Activated CD4-positive, alpha-beta T cell treated with anti-CD3 and anti-CD28 coated beads, Interleukin-2, amount 10 ng/mL, durations not matched to agents 7 days and 5 days (primary cell): ENCODE measurements around the gene FKBP1B. TPM values are rescaled to one million over a fixed set of nuclear protein-coding genes. Genes with fewer than 3 reads are reported as not detected.

ENCODE experiments used
- CTCF ChIA-PET: fragments of 350-600 bp; sonication (Branson Sonifier 250); formaldehyde crosslinking; loops from one replicate; lab custom pipeline; 2021; ENCODE audit warnings: antibody characterized with exemption; lab: Charles Lee
- POLR2A ChIA-PET: fragments of 350-600 bp; sonication (Branson Sonifier 250); formaldehyde crosslinking; loops from one replicate; lab custom pipeline; 2021; ENCODE audit warnings: antibody characterized with exemption; lab: Charles Lee
- DNase-seq: peaks from one replicate; pipeline ENCODE4 v3.0.0-alpha.2; 2020
- H3K27ac Mint-ChIP-seq: one replicate; pipeline ENCODE4 v1.8.0; 2021; ENCODE audit warnings: mild to moderate bottlenecking, moderate library complexity, mixed read lengths
- H3K27me3 Mint-ChIP-seq: one replicate; pipeline ENCODE4 v1.8.0; 2021; ENCODE audit warnings: mixed read lengths
- H3K36me3 Mint-ChIP-seq: one replicate; pipeline ENCODE4 v1.8.0; 2021; ENCODE audit warnings: low read depth, mixed read lengths
- H3K4me1 Mint-ChIP-seq: one replicate; pipeline ENCODE4 v1.8.0; 2021; ENCODE audit warnings: mixed read lengths
- H3K4me3 Mint-ChIP-seq: one replicate; pipeline ENCODE4 v1.8.0; 2021; ENCODE audit warnings: mild to moderate bottlenecking, moderate library complexity, mixed read lengths
- H3K9me3 Mint-ChIP-seq: one replicate; pipeline ENCODE4 v1.8.0; 2021; ENCODE audit warnings: mixed read lengths
- total RNA-seq, 2 experiments: library from RNA; stranded (reverse); gene quantifications; one replicate each; pipeline ENCODE4 v1.2.3, GENCODE V29; 2021

FKBP1B gene
- total RNA-seq, 2 experiments from 2014 or later = 1.0 to 1.9 TPM

DNA sequence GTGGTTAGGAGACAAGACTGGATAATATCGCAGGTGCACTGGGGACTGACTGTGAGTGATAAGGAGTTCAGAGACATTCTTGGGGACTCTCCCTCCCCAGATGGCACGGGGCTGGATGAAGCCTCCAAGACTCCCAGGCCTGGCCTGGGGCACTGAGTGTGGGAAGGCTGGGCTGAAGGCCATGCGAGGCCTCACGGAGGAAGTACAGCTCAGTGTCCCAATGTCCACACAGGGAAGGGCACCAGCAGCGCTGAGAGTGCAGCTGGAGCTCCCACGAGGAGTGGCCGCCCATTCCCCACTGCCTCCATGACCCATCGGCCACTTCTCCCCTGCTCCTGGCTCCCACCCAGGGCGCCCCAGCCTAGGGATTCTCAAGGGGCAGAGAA, 33.2 kb upstream of the FKBP1B start:
- H3K4me1 Mint-ChIP-seq = peaks cover under 1% of the 10 kb centered on the region
- peaks cover 13% of the 10 kb centered on the region for H3K27me3 Mint-ChIP-seq
- H3K27ac Mint-ChIP-seq = no peak overlapping the region
- no peak overlapping the region for H3K4me3 Mint-ChIP-seq
- ChIA-PET CTCF (interaction anchor here (0.6 kb wide), 1 partner anchor 301 kb away, joined by 4 read pairs; no protein-coding TSS in a partner anchor), POLR2A (no interaction called here)
- DNase-seq = no peak
- no peaks in the 10 kb centered on the region for H3K36me3 Mint-ChIP-seq
- H3K9me3 Mint-ChIP-seq = no peaks in the 10 kb centered on the region

DNA sequence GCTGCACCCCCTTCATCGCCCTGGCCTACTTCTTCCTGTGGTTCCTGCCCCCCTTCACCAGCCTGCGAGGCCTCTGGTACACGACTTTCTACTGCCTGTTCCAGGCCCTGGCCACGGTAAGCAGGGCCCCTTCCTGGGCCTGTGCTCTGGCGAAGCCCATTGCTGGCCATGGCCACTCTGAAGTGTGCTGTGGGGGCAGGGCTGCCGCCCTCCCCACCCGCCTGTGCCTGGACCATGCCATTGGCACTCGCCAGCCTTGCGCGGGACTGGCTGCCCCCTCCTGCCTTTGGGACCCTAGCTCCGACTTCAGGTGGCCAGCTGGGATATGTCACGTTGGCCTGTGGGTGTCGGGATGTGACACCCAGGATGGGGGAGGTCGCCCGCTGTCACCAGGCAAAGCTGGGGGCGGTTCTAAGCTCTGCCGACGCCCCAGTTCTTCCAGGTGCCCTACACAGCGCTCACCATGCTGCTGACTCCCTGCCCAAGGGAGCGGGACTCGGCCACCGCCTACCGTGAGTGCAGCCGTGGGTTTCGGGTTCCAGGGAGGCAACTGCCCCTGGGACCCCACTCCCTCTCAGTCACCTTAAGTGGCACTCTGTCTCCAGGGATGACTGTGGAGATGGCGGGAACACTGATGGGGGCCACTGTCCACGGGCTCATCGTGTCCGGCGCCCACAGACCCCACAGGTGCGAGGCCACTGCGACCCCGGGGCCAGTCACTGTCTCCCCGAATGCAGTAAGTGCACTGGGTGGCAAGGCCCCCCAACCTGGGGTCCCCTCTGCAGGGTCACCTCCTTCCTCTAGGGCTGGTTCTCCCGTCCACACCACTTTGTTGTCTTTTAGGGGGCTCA, 32.5 kb upstream of the FKBP1B start:
- H3K27me3 Mint-ChIP-seq = peaks cover 7% of the 10 kb centered on the region
- ChIA-PET CTCF (interaction anchor here (0.6 kb wide), 1 partner anchor 24 kb away, joined by 3 read pairs; no protein-coding TSS in a partner anchor), POLR2A (no interaction called here)
- no peaks in the 10 kb centered on the region for H3K9me3 Mint-ChIP-seq
- H3K27ac Mint-ChIP-seq = no peak overlapping the region
- DNase-seq = no peak
- no peaks in the 10 kb centered on the region for H3K4me1 Mint-ChIP-seq
- no peaks in the 10 kb centered on the region for H3K36me3 Mint-ChIP-seq
- no peak overlapping the region for H3K4me3 Mint-ChIP-seq

DNA sequence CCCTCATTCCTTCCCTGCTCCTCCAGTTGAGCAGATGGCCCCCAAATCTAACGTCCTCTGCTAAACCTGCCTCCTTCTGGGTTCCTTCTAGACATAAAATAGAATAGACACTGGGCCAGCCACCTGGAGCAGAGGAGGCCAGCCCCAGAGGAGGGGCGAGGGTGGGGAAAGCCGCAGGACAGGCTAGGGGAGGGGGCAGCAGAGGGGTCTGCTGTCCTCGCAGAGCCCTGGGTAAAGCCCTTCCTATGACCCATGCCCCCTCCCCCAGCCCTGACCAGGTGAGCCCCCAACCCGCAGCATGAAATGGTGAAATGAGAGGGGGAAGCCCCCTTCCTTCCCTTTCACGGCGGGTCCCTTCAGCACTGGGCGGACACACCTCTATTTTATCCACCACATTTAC, 31.8 kb upstream of the FKBP1B start:
- ChIA-PET CTCF (no interaction called here), POLR2A (no interaction called here)
- Mint-ChIP-seq H3K27me3 (peaks cover 2% of the 10 kb centered on the region), H3K4me3 (no peak overlapping the region), H3K4me1 (no peaks in the 10 kb centered on the region), H3K36me3 (no peaks in the 10 kb centered on the region), H3K9me3 (no peaks in the 10 kb centered on the region), H3K27ac (no peak overlapping the region)
- no peak for DNase-seq

DNA sequence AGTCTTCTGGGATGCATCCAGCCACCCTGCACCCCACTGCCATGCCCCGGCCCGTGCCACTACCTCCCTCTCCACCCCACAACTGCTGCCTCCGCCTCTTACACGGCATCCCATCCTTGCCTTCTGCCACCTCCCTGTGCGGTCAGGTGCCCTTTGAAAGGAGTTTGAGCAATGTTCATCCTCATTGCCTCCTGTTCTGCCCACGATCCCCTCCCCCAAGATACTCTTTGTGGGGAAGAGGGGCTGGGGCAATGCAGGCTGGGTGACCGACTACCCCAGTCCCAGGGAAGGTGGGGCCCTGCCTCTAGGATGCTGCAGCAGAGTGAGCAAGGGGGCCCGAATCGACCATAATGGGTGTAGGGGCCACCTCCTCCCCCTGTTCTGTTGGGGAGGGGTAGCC, 31.3 kb upstream of the FKBP1B start:
- no peak for DNase-seq
- Mint-ChIP-seq H3K36me3 (no peaks in the 10 kb centered on the region), H3K9me3 (no peaks in the 10 kb centered on the region), H3K27ac (no peak overlapping the region), H3K4me1 (no peaks in the 10 kb centered on the region), H3K27me3 (no peaks in the 10 kb centered on the region), H3K4me3 (no peak overlapping the region)
- POLR2A ChIA-PET = no interaction called here
- CTCF ChIA-PET = no interaction called here

DNA sequence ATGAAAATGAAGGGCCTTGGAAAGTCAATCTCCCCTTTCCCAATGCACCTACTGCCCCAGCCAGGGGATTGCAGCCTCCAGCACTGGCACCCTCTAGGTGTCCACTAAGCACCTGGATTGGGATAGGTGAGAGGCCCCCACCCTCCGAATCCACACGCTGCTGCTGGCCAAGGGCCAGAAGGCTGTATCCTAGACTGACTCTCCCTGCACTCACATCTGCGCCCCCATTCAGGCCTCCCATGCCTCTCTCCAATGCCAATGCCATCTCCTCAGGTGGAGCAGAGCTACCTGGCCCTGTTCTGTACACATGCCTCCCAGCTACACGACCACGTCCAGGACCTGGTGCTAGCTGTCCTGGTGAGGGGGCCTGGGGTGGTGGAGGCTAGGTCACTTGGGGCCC, 29.8 kb upstream of the FKBP1B start:
- DNase-seq = no peak
- Mint-ChIP-seq H3K4me3 (no peak overlapping the region), H3K9me3 (no peaks in the 10 kb centered on the region), H3K36me3 (no peaks in the 10 kb centered on the region), H3K27me3 (no peaks in the 10 kb centered on the region), H3K4me1 (no peaks in the 10 kb centered on the region), H3K27ac (no peak overlapping the region)
- CTCF ChIA-PET = interaction anchor here (0.6 to 1.4 kb wide), 2 partner anchors 10 to 32 kb away, joined by 3 read pairs; no protein-coding TSS in a partner anchor
- POLR2A ChIA-PET = no interaction called here

DNA sequence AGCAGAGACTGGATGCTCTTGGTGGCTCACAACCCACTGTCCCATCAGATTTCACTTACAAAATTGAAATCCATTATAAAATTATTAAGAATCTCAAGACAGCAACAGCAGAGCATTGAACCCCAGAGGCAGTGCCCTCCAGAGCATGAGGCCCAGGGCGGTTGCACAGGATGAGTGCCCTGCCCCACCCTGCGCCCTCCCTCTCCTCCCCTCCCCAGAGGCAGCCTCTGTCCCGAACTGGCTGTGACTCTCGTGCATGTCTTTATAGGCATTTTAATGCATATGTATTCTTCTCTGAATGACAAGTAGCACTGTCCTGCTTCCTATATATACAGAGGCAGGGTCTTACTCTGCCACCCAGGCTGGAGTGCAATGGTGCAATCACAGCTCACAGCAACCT, 29.3 kb upstream of the FKBP1B start:
- POLR2A ChIA-PET = no interaction called here
- Mint-ChIP-seq H3K4me3 (no peak overlapping the region), H3K36me3 (no peaks in the 10 kb centered on the region), H3K27me3 (no peaks in the 10 kb centered on the region), H3K9me3 (no peaks in the 10 kb centered on the region), H3K27ac (peak overlapping the region; percentile 5), H3K4me1 (no peaks in the 10 kb centered on the region)
- no peak for DNase-seq
- CTCF ChIA-PET = interaction anchor here (1.4 kb wide), 1 partner anchor 9 kb away, joined by 3 read pairs; no protein-coding TSS in a partner anchor

DNA sequence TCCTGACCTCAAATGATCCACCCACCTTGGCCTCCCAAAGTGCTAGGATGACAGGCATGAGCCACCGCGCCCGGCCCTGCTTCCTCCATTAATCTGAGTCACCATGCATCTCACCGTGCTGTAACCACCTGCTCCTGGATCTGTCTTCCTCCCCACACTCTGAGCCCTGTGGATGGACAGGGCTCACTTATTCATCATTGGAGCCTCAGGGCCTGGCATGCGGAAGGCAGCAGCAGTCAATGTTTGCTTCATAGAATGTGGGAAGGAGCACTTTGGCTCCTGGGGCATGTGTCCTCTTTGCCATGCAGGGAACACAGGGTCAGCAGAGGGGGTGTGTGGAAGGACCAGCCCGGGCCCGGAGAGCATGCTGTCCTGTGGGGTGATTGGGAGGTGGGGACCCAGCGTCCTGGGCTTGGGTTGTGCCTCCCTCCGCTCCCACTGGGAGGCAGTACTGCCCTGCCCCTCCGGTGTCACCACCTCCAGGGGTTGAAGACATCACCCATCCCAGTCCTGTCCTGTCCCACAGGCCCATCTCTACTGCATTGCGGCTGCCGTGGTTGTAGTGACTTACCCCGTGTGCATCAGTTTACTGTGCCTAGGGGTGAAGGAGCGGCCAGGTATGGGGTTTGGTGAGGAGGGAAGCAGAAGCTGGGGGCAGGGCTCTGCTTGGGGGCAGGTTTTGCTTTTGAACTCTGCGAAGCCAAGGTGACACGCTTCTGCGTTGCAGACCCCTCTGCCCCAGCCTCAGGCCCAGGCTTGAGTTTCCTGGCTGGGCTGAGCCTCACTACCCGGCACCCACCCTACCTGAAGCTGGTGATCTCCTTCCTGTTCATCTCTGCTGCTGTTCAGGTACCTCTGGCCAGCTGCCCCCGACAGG, 28.2 kb upstream of the FKBP1B start:
- ChIA-PET POLR2A (no interaction called here), CTCF (interaction anchor here (0.6 to 1.3 kb wide), 4 partner anchors 10 to 576 kb away, joined by 3 to 4 read pairs (median 4); partner anchors contain the start of gene ATAD2B)
- Mint-ChIP-seq H3K9me3 (no peaks in the 10 kb centered on the region), H3K4me3 (no peak overlapping the region), H3K27me3 (no peaks in the 10 kb centered on the region), H3K27ac (peak overlapping the region; percentile 9), H3K36me3 (peaks cover 2% of the 10 kb centered on the region), H3K4me1 (no peaks in the 10 kb centered on the region)
- peak; percentile 21 for DNase-seq

DNA sequence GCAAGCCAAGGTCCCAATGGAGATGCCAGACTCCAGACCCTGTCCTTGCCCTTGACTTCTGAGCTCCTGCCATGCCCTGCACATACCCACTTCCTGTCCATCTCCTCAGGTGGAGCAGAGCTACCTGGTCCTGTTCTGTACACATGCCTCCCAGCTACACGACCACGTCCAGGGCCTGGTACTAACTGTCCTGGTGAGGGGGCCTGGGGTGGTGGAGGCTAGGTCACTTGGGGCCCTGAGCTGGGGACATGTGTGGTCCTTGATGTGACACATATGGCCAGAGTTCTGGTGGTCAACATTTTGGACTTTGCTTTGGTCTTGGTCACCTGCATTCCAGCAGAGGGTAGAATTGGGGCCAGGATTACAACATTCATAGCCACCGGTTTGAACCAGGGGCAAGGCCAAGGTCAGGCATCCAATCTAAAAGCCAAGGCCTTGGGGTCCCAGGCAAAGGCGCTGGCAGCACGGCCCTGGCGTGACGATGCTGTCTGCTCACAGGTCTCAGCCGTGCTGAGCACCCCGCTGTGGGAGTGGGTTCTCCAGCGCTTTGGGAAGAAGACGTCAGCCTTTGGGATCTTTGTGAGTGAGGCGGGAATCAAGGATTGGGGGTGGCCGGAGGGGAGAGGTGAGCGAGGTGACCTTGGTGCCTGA, 27.1 kb upstream of the FKBP1B start:
- Mint-ChIP-seq H3K27me3 (no peaks in the 10 kb centered on the region), H3K27ac (no peak overlapping the region), H3K36me3 (peaks cover 4% of the 10 kb centered on the region), H3K4me3 (no peak overlapping the region), H3K4me1 (no peaks in the 10 kb centered on the region), H3K9me3 (no peaks in the 10 kb centered on the region)
- no peak for DNase-seq
- ChIA-PET POLR2A (no interaction called here), CTCF (interaction anchor here (1.0 to 1.3 kb wide), 3 partner anchors 11 to 96 kb away, joined by 3 to 4 read pairs (median 3); partner anchors contain the start of gene ATAD2B)

DNA sequence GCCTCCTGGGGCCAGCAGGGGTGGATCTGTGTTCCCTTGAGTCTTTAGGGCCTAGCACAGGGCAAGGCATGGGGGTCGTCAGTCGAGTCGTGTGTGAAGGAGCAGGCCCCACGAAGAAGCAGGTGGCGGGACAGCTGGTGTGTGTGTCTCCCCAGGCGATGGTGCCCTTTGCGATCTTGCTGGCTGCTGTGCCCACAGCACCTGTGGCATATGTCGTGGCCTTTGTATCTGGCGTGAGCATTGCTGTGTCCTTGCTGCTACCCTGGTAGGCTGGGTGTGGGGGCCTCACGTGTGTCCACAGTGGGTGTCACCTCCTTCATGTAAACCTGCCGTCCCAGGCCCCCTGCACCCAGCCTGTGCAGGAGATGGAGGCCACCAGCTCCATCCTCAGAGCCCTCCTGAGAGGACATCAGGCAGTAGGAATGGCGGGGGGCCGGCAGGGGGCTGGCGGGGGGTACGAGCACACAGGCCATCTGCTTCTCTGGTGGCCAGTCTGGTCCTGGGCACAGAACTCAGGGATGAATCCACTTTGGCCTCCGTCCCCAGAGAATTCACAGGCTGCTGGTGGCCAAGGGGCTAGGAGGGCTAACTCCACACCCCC, 26.5 kb upstream of the FKBP1B start:
- Mint-ChIP-seq H3K4me1 (no peaks in the 10 kb centered on the region), H3K9me3 (no peaks in the 10 kb centered on the region)

DNA sequence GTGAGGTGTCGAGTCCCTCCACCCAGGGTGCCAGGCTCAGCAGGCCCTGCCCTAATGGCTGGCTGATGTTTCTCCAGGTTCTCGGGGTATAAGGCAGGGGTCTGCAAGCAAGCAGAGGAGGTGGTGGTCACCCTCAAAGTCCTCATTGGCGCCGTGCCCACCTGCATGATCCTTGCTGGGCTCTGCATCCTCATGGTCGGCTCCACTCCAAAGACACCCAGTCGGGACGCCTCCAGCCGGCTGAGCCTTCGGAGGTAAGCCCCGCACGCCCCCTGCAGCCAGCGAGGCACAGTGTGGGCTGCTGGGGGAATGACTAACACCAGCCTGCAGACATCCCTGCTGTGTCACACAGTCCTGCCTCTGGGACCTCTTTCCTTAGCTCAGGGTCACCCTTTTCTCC, 25.5 kb upstream of the FKBP1B start:
- Mint-ChIP-seq H3K9me3 (no peaks in the 10 kb centered on the region), H3K36me3 (peaks cover 7% of the 10 kb centered on the region), H3K27ac (no peak overlapping the region), H3K27me3 (no peaks in the 10 kb centered on the region), H3K4me1 (no peaks in the 10 kb centered on the region), H3K4me3 (no peak overlapping the region)
- POLR2A ChIA-PET = no interaction called here
- CTCF ChIA-PET = interaction anchor here (0.7 kb wide), 1 partner anchor 97 kb away, joined by 3 read pairs; the partner anchor contains the start of gene ATAD2B
- no peak for DNase-seq

More for the DNA sequence above, 26.5 kb upstream of the FKBP1B start:
- H3K27me3 Mint-ChIP-seq = no peaks in the 10 kb centered on the region
- ChIA-PET CTCF (interaction anchor here (0.7 kb wide), 1 partner anchor 96 kb away, joined by 3 read pairs; the partner anchor contains the start of gene ATAD2B), POLR2A (no interaction called here)
- no peak overlapping the region for H3K4me3 Mint-ChIP-seq
- no peak overlapping the region for H3K27ac Mint-ChIP-seq
- H3K36me3 Mint-ChIP-seq = peaks cover 4% of the 10 kb centered on the region
- no peak for DNase-seq

DNA sequence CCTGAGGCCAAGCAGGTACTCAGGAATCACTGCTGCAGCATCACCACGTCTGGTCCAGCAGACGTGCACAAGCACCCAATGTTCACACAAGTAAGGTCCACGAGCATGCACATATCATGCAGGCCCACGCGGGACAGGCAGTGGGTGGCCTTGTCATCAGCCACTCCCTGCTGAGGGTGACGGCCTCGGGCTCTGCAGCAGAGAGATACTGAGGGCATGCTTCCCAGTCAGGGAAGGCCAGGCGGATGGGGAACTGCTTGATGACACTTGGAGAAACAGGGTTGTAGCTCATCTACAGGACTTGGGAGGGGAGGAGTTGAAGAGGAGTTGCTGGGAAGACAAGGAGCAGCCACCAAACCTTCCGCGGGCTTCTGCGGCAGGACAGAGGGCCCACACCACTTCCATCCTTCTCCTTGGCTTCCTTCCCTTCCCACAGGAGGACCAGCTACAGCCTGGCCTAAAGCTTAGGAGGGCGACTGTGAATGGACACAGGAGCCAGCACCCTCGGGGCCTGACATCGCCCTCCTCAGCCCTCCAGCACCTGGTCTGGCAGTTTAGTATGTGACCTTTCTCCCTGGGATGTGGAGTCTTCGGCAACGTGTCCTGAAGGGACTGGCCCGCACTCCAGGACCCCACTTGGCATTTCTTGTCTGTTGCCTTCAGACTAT, 24.4 kb upstream of the FKBP1B start:
- no peak for DNase-seq
- no peaks in the 10 kb centered on the region for H3K9me3 Mint-ChIP-seq
- H3K4me1 Mint-ChIP-seq = no peaks in the 10 kb centered on the region
- no peaks in the 10 kb centered on the region for H3K27me3 Mint-ChIP-seq
- H3K27ac Mint-ChIP-seq = no peak overlapping the region
- ChIA-PET POLR2A (no interaction called here), CTCF (no interaction called here)
- H3K4me3 Mint-ChIP-seq = no peak overlapping the region
- H3K36me3 Mint-ChIP-seq = peaks cover 16% of the 10 kb centered on the region

DNA sequence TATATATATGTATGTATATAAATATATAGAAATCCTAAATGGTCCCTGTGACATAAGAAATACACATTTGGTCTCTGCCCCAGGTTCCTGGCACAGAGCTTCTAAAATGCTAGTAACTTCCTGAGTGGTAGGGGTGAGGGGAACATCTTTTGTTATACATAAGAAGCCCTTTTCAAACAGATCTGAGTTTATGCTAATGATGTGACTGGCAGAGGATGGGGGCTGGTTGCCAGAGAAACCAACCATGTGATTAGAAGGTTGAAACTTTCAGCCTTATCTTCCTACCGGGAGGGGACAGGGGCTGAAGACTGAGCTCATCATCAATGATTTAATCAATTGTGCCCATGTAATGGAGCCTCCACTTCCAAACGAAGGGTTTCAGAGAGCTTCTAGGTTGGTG, 23.3 kb upstream of the FKBP1B start:
- ChIA-PET CTCF (no interaction called here), POLR2A (no interaction called here)
- Mint-ChIP-seq H3K4me1 (no peaks in the 10 kb centered on the region), H3K9me3 (no peaks in the 10 kb centered on the region), H3K27me3 (no peaks in the 10 kb centered on the region), H3K4me3 (no peak overlapping the region), H3K27ac (no peak overlapping the region), H3K36me3 (peaks cover 18% of the 10 kb centered on the region)
- no peak for DNase-seq
